ENCODE measurements around the gene CCDC127.

DNA sequence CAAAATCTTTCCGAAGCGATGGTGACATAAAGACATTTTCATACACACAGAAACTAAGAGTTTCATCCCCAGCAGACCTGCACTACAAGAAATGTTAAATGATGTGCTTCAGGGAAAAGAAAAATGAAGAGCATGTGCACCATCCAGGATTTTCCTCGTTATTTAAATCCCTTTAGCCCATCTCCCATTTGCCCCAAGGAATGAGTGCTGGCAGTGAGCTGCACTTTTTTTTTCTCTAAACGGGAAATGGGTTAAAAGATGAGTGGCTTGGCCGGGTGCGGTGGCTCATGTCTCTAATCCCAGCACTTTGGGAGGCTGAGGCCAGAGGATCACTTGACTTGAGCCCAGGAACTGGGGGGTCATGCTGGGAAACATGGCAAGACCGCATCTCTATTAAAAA is 33.5 kb downstream of the CCDC127 start:
- TF ChIP-seq ZNF274 (IDR thresholded peaks at IDR 0.05; ENCODE audit: low read depth, low read length) (no peak), SUZ12 (IDR thresholded peaks at IDR 0.05; ENCODE audit: extremely low read depth, insufficient read depth, insufficient read length) (no peak)
